Measurements from ENCODE around the gene GMEB2.
"Not testable (repeated sequence)": the region's sequence is repeated elsewhere in the genome, so short reads cannot be mapped to it uniquely, and the experiment has no call there.

The GMEB2 gene

DNA sequence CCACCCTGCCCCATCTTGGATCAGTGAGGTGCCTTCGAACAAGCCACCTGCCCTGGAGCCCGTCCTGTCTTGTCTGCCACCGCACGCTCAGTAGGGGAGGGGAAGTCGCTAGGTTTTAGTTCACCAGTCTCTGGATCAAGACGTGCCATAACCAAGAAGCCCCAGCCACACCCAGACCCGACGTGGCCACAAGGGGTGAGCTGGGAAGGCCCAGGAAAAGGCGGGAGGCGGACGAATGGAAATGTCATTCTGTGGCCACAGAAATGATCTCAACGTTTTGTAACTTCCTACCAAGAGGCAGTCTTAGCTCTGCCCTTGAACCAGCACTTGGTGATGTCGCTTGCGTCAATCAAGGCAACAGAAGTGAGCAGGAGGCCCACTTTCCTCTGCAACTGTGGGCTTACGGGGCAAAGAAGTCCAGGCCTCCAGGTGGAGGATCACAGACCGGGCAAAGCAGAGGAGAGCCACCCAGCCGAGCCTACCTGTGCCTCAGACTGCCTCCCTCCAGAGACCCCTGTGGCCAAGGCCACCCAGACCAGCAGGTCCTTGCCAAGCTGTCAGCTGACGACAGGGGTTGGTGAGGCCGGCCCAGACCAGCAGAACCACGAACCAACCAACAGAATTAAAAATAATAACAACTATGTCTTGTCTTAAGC lies 14.5 kb downstream of the GMEB2 start:
- DNase-seq (ENCODE audit: low spot score) = no peak

GRCh38 chr20:63611646-63612045 lies 15.3 kb downstream of the GMEB2 start:
- DNase-seq (ENCODE audit: low spot score) = no peak

- no peak for DNase-seq (ENCODE audit: low spot score)
Measured at GRCh38 chr20:63610581-63611435, 16.1 kb downstream of the GMEB2 start.

DNA sequence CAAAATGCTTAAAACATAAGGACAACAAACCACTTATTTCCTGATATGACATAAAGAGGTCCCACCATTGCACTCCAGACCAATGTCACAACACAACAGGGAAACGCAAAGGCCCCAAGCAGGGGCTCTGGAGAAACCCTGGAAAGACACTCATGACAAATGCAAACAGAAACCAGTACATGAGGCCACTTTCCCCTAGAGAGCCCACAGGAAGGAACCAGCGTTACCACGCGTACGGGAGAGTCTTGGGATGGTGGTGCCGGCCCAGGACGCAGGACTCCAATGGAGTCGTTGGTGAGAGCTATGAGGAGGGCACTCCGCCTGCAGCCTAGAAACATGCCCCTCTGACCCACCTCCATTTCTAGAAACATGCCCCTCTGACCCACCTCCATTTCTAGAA lies 20.2 kb downstream of the GMEB2 start:
- no peak for DNase-seq (ENCODE audit: low spot score)

- no peak for DNase-seq (ENCODE audit: low spot score)
Measured at GRCh38 chr20:63602321-63602720, 24.6 kb downstream of the GMEB2 start.

GRCh38 chr20:63601679-63602078 lies 25.2 kb downstream of the GMEB2 start:
- not testable (repeated sequence) for DNase-seq (ENCODE audit: low spot score)

DNA sequence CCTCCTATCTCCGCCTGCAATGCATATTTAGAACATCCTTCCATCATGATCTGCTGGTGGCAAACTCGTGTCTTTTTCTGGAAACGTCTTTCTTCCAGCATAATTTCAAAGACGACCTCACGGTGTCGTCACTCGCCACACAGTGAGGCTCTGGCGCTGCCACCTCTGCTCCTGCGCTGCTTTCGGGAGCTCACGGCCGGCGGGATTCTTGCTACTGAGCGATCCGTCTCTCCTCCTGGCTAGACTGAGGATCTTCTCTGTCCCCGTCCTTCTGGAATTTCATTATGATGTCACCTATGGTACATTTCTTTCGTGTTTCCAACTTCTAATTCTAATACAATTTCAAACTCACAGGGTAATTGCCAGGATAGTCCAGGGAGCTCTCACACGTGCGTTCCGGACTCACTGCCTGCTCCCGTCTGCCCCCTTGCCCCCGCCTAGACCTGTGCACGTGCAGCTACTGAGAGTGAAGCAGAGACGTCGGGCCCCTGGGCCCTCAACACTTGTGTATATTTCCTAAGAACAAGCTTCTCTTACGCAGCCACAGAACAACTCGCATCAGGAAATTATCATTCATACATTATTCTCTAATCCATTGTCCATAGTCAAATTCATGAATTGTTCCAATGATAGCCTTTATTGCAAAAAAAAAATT lies 27.4 kb downstream of the GMEB2 start:
- DNase-seq (ENCODE audit: low spot score) = no peak

DNA sequence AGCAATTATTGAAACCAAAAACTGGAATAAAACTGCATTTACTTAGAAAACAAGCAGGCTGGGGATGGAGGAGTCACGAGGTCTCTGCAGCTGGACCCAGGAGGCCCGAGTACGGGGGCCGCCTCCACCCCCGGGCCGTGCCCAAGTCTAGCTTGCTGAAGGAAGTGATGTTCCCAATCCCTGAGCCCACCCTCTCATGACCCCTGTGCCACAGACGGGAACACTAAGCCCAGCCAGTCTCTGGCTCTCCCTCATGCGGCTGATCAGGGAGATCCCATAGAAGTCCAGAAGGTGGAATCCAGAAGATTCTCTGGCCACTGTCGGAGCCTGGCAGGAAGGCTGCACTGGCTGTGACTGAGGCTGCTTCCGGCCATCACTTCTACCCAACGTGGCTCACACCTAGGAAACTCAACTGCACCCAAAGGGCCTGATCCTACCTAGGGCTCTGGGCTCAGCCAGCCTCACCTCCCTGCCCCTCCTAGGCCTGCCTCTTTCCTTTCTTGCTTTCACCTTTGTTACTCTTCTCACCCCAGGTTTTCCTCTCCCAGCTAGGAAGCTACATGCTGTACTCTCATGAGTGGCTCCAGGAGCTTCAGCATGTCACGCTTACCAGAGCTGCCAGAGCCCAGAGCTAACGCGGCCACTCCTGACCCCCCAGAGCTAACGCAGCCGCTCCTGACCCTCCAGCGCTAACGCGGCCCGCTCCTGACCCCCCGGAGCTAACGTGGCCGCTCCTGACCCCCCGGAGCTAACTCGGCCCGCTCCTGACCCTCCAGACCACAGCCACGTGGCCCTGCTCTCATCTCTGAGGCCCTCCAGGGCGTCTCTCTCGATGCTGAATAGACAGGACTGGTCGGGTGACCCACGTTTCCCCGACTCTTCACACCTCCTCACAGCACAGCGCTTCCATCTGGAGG lies 28.2 kb downstream of the GMEB2 start:
- DNase-seq (ENCODE audit: low spot score) = no peak

DNA sequence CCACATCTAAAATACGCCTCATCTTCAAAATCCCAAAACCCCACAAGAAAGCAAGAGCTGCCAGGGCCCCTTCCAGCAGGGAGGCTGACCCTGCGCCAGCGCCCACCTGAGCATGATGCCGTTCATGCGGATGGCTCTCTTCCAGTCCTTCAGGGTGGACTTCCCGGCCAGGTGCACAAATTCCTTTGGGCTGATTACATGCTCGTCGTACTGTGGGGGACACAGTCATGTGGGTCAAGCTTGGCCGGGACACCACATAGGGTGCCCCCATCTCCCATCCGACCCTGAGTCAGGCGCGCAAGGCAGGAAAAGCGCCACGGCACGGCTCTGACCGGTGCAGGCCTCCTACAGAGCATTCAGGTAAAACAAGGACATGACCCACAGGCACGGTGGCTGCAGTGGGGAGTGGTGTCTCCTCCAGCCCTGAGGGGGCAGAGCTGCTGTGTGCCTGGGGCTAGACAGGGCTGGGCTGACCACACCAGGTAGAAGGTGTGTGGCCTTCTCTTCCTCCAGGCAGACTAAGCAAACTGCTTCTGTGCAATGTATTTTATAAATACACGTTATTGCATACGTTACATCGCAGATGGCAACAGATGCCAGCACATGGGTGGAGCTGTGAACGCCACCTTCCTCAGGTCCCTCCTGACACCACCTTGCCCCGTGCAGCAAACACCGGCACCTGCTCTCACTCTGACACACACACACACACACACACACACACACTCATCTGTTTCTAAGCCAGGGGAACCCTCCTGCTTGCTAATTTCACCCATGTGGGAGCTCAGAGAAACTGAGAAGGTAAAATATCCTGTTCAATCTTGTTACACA lies 29.0 kb downstream of the GMEB2 start:
- peak; percentile 10 for DNase-seq (ENCODE audit: low spot score)

- DNase-seq (ENCODE audit: low spot score) = peak; percentile 9
Measured at GRCh38 chr20:63596423-63596822, 30.5 kb downstream of the GMEB2 start.

- DNase-seq (ENCODE audit: low spot score) = no peak
Measured at GRCh38 chr20:63595416-63596127, 31.3 kb downstream of the GMEB2 start.

- DNase-seq (ENCODE audit: low spot score) = no peak
Measured at GRCh38 chr20:63594043-63594561, 32.8 kb downstream of the GMEB2 start.

- no peak for DNase-seq (ENCODE audit: low spot score)
Measured at GRCh38 chr20:63592661-63593060, 34.2 kb downstream of the GMEB2 start.

- no peak for DNase-seq (ENCODE audit: low spot score)
Measured at GRCh38 chr20:63591786-63592355, 35.0 kb downstream of the GMEB2 start.

GRCh38 chr20:63591147-63591533 lies 35.8 kb downstream of the GMEB2 start:
- no peak for DNase-seq (ENCODE audit: low spot score)

- no peak for DNase-seq (ENCODE audit: low spot score)
Measured at GRCh38 chr20:63590218-63591146, 36.4 kb downstream of the GMEB2 start.

DNA sequence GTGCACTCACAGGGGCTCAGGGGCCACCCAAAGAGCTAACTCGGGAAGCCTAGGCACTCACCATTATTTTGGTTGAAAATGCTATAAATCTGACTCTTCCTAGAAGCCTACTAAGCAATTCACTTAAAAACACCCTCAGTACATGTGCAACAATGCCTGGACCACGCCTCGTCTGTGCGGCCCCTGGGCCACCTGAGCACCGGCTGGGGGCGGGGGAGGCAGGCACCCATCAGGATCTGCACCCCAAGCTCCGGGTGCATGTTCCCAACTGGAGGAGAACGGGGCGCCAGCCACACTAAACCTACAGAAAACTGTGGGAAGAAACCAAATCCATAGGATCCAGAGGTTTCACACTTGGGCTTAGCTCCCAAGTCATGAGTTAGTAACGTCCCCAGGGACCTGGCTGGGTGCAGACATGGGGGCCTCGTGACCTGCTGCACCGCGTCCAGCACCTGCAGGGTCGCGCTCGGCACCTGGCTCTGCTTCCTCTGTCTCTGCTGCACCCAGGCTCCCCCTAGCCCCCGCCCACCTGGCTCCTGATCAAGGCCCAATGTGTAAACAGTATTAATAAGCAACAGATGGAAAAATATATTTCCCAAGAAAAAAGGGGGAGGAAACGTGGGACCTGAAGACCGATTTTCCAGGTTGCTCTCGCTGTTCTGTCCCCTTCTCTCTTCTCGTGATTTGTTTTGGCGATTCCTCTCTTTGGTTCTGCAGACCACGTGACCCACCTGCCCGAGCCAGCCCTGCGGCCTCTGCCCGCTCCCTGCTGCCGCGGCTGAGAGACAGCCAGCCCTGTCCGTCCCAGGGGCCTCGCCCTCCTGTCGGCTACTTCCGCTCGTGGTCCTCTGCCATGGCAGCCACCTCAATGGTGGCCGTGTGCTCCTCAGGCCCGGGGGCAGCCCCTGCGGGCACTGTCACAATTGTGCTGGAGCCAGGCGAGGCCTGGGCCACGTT lies 37.4 kb downstream of the GMEB2 start:
- no peak for DNase-seq (ENCODE audit: low spot score)
